HCT116 (cell line): ENCODE measurements around the gene PLPPR3. TPM values are rescaled to one million over a fixed set of nuclear protein-coding genes. Genes with fewer than 3 reads are reported as not detected.

Experiments used
- ATAC-seq: fragments of 200-7000 bp; cut with Tn5 transposase; 2 replicates; pipeline ENCODE4 v1.9.1; 2020; ENCODE audit warnings: mild to moderate bottlenecking, moderate library complexity
- BruUV-seq: library from RNA; stranded (reverse); fragments of 400-500 nt; replicated peaks from 2 replicates; lab custom pipeline; 2021; lab: Mats Ljungman, UMichigan
- CTCF ChIA-PET: fragments of 300-600 bp; sonication (Branson Sonifier 250); formaldehyde crosslinking; loops from one replicate; lab custom pipeline; 2021; ENCODE audit warnings: antibody characterized with exemption; lab: Charles Lee
- POLR2A ChIA-PET: fragments of 300-600, 350-600 bp; sonication (Branson Sonifier 250); formaldehyde crosslinking; loops from one replicate; lab custom pipeline; 2021; ENCODE audit warnings: antibody characterized with exemption; lab: Charles Lee
- RAD21 ChIA-PET, 2 experiments: fragments of 300-600 bp; sonication (Branson Sonifier 250); formaldehyde crosslinking; loops; one replicate each; lab custom pipeline; 2023; ENCODE audit warnings: low total read pairs in 2 of 2; ENCODE audit not compliant: uncharacterized antibody in 2 of 2, unreplicated experiment in 2 of 2, low non-redundant PET in 1 of 2; lab: Charles Lee
- DNase-seq: peaks from one replicate; pipeline ENCODE4 v3.0.0-alpha.2; 2010; ENCODE audit warnings: low read depth, low spot score
- H2AFZ ChIP-seq: fragments of 200-600 bp; shearing (Covaris generic), sonication (generic); 2 replicates; pipeline ENCODE4 v1.6.1; 2017; ENCODE audit warnings: low read depth, mixed run types, mixed read lengths, antibody characterized with exemption, low read length; ENCODE audit not compliant: poor library complexity, severe bottlenecking
- H3K27ac ChIP-seq: 2 replicates; pipeline ENCODE4 v1.5.1; 2012; ENCODE audit warnings: low read depth, low read length
- H3K27me3 ChIP-seq: fragments of 200-600 bp; sonication (generic); 2 replicates; pipeline ENCODE4 v1.6.1; 2016; ENCODE audit warnings: mixed run types, low read length, mixed read lengths; ENCODE audit not compliant: insufficient read depth
- H3K36me3 ChIP-seq, 2 experiments: fragments of 200-500 bp in 1 of 2; fragments of 200-600 bp in 1 of 2; sonication (Bioruptor generic) in 1 of 2; sonication (generic) in 1 of 2; 2 replicates each; pipeline versions ENCODE4 v1.5.1 to v1.6.1; 2014 to 2016; ENCODE audit warnings: low read length in 2 of 2, inconsistent platforms in 1 of 2, mixed read lengths in 1 of 2, mixed run types in 1 of 2; ENCODE audit not compliant: insufficient read depth in 2 of 2, control insufficient read depth in 1 of 2
- H3K4me1 ChIP-seq, 2 experiments: fragments of 200-600 bp in 1 of 2; sonication (generic) in 1 of 2; 2 replicates each; pipeline versions ENCODE4 v1.5.1 to v1.6.1; 2012 to 2017; ENCODE audit warnings: low read length in 2 of 2, inconsistent platforms in 1 of 2, mild to moderate bottlenecking in 1 of 2, mixed read lengths in 1 of 2, mixed run types in 1 of 2, moderate library complexity in 1 of 2; ENCODE audit not compliant: insufficient read depth in 2 of 2, control insufficient read depth in 1 of 2
- H3K4me2 ChIP-seq: fragments of 200-600 bp; sonication (generic); 2 replicates; pipeline ENCODE4 v1.6.1; 2017; ENCODE audit warnings: mixed run types, low read length, mixed read lengths
- H3K4me3 ChIP-seq, 2 experiments: fragments of 200-600 bp in 1 of 2; sonication (generic) in 1 of 2; replicated peaks in 1 of 2; 2 replicates each; pipeline ENCODE4 v1.5.1; 2011 to 2016; ENCODE audit warnings: low read length in 2 of 2, control low read depth in 1 of 2, low read depth in 1 of 2, mild to moderate bottlenecking in 1 of 2, mixed read lengths in 1 of 2, mixed run types in 1 of 2
- H3K79me2 ChIP-seq: fragments of 200-600 bp; sonication (generic); 2 replicates; pipeline ENCODE4 v1.6.1; 2017; ENCODE audit warnings: mild to moderate bottlenecking, mixed run types, low read length, moderate library complexity, mixed read lengths; ENCODE audit not compliant: insufficient read depth
- H3K9ac ChIP-seq: fragments of 200-600 bp; sonication (generic); 2 replicates; pipeline ENCODE4 v1.6.1; 2016; ENCODE audit warnings: low read length, mixed read lengths
- H3K9me2 ChIP-seq: fragments of 200-600 bp; sonication (generic), shearing (Covaris generic); 2 replicates; pipeline ENCODE4 v1.6.1; 2017; ENCODE audit warnings: mixed run types, mild to moderate bottlenecking, moderate library complexity; ENCODE audit not compliant: insufficient read depth
- H3K9me3 ChIP-seq, 2 experiments: fragments of 200-500 bp in 1 of 2; fragments of 200-600 bp in 1 of 2; sonication (Bioruptor generic) in 1 of 2; sonication (generic) in 1 of 2; 2 replicates each; pipeline ENCODE4 v1.6.1; 2014 to 2017; ENCODE audit warnings: low read length in 2 of 2, mixed read lengths in 2 of 2, inconsistent platforms in 1 of 2, low read depth in 1 of 2, mild to moderate bottlenecking in 1 of 2, mixed run types in 1 of 2, moderate library complexity in 1 of 2; ENCODE audit not compliant: control insufficient read depth in 1 of 2, insufficient read depth in 1 of 2
- H4K20me1 ChIP-seq: fragments of 200-600 bp; sonication (generic), shearing (Covaris generic); 2 replicates; pipeline ENCODE4 v1.6.1; 2017; ENCODE audit warnings: mixed run types, mild to moderate bottlenecking, moderate library complexity; ENCODE audit not compliant: insufficient read depth
- CBX3 ChIP-seq: IDR thresholded peaks from 2 replicates; pipeline ENCODE4 v1.6.1; 2012; ENCODE audit warnings: low read depth
- CEBPB ChIP-seq: IDR thresholded peaks from 2 replicates; pipeline ENCODE4 v1.6.1; 2012; ENCODE audit warnings: low read depth
- EGR1 ChIP-seq: IDR thresholded peaks from 2 replicates; pipeline ENCODE4 v1.6.1; 2012; ENCODE audit warnings: low read depth
- ELF1 ChIP-seq: IDR thresholded peaks from 2 replicates; pipeline ENCODE4 v1.6.1; 2012; ENCODE audit warnings: low read depth, borderline replicate concordance
- EZH2 ChIP-seq: fragments of 200-600 bp; sonication (generic); IDR thresholded peaks from 2 replicates; pipeline ENCODE4 v1.6.1; 2017; ENCODE audit warnings: antibody characterized with exemption, mixed run types
- FOSL1 ChIP-seq: IDR thresholded peaks from 2 replicates; pipeline ENCODE4 v1.6.1; 2012; ENCODE audit warnings: low read depth
- JUND ChIP-seq: IDR thresholded peaks from 2 replicates; pipeline ENCODE4 v1.6.1; 2012
- POLR2A ChIP-seq: IDR thresholded peaks from 2 replicates; pipeline ENCODE4 v1.7.0; 2011; ENCODE audit warnings: borderline replicate concordance; ENCODE audit not compliant: insufficient read depth, insufficient read length; ENCODE audit errors: extremely low read depth
- POLR2AphosphoS5 ChIP-seq: IDR thresholded peaks from 2 replicates; pipeline ENCODE4 v1.6.1; 2011; ENCODE audit warnings: mild to moderate bottlenecking, low read depth, low read length, moderate library complexity
- RAD21 ChIP-seq: IDR thresholded peaks from 2 replicates; pipeline ENCODE4 v1.6.1; 2012; ENCODE audit warnings: low read depth, mild to moderate bottlenecking
- SIN3A ChIP-seq: IDR thresholded peaks from 2 replicates; pipeline ENCODE4 v1.6.1; 2012; ENCODE audit warnings: low read depth
- TCF7L2 ChIP-seq: IDR thresholded peaks from 2 replicates; pipeline ENCODE4 v1.7.0; 2011; ENCODE audit warnings: borderline replicate concordance, inconsistent platforms; ENCODE audit not compliant: insufficient read depth, insufficient read length; ENCODE audit errors: extremely low read depth
- YY1 ChIP-seq: IDR thresholded peaks from 2 replicates; pipeline ENCODE4 v1.6.1; 2011; ENCODE audit warnings: low read length, low read depth, moderate library complexity, mild to moderate bottlenecking; ENCODE audit not compliant: insufficient replicate concordance; ENCODE audit errors: extremely low read depth
- ZFX ChIP-seq: fragments of 450-650 bp; IDR thresholded peaks from 2 replicates; pipeline ENCODE4 v1.6.1; 2017
- ZNF274 ChIP-seq: fragments of 200-500 bp; sonication (Bioruptor generic); IDR thresholded peaks from 2 replicates; pipeline ENCODE4 v1.6.1; 2014; ENCODE audit warnings: mild to moderate bottlenecking, low read depth, low read length, inconsistent platforms
- intact Hi-C: fragments of 100-400 bp; cut with micrococcal nuclease; formaldehyde crosslinking; loops from 2 replicates; pipeline ENCODE4 v1.10.0; 2022
- total RNA-seq: library from RNA; stranded (reverse); gene quantifications from one replicate; pipeline ENCODE4 v1.2.1, GENCODE V29; 2021; ENCODE audit not compliant: unreplicated experiment
- TF ChIP-seq, protein P1 (sequence below), 3 experiments: fragments of 200-600 bp in 1 of 3; sonication (generic) in 1 of 3; IDR thresholded peaks in 2 of 3; conservative IDR thresholded peaks in 1 of 3; 2 replicates each; pipeline ENCODE4 v1.5.1; 2012 to 2017; ENCODE audit warnings: low read depth in 2 of 3, low read length in 2 of 3, antibody characterized with exemption in 1 of 3, borderline replicate concordance in 1 of 3, control low read depth in 1 of 3, mild to moderate bottlenecking in 1 of 3, mixed read lengths in 1 of 3, mixed run types in 1 of 3, moderate library complexity in 1 of 3; ENCODE audit not compliant: insufficient read depth in 1 of 3
- TF ChIP-seq, protein P2 (sequence below): IDR thresholded peaks from 2 replicates; pipeline ENCODE4 v1.6.1; 2011; ENCODE audit warnings: mild to moderate bottlenecking, low read length, moderate library complexity; ENCODE audit not compliant: insufficient replicate concordance; ENCODE audit errors: extremely low read depth
- TF ChIP-seq, protein P3 (sequence below): IDR thresholded peaks from 2 replicates; pipeline ENCODE4 v1.6.1; 2012; ENCODE audit warnings: low read depth
- TF ChIP-seq, protein P4 (sequence below): IDR thresholded peaks from 2 replicates; pipeline ENCODE4 v1.6.1; 2012
- TF ChIP-seq, protein P5 (sequence below): IDR thresholded peaks from 2 replicates; pipeline ENCODE4 v1.6.1; 2012

The PLPPR3 gene
- total RNA-seq, 1 experiment from 2014 or later: 0.27 TPM

DNA sequence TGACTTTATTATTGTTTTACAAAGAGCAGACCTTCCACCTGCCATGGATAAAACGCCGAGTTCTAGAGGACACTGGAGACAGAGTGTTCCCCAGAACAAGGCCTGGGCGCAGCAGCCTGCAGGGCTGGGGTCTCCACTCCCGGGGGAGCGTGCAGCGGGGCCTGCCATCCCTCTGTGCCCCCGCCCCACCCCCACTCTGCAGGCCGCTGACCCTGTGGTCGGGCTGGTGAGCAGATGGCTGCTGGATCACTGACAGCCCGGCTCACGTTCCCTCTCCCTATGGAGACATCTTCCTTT, 33.1 kb downstream of the PLPPR3 start:
- CTCF ChIA-PET: no interaction called here

More for the DNA sequence above, 33.1 kb downstream of the PLPPR3 start:
- H3K79me2 ChIP-seq: no peaks in the 10 kb centered on the region
- TF ChIP-seq FOSL1 (no peak), TCF7L2 (no peak), ELF1 (no peak), EGR1 (no peak), EZH2 (no peak), ZNF274 (no peak), YY1 (no peak), CEBPB (no peak), RAD21 (no peak), JUND (no peak), POLR2AphosphoS5 (no peak), CBX3 (no peak), ZFX (no peak), POLR2A (no peak), SIN3A (no peak)
- TF ChIP-seq, protein P1, sequence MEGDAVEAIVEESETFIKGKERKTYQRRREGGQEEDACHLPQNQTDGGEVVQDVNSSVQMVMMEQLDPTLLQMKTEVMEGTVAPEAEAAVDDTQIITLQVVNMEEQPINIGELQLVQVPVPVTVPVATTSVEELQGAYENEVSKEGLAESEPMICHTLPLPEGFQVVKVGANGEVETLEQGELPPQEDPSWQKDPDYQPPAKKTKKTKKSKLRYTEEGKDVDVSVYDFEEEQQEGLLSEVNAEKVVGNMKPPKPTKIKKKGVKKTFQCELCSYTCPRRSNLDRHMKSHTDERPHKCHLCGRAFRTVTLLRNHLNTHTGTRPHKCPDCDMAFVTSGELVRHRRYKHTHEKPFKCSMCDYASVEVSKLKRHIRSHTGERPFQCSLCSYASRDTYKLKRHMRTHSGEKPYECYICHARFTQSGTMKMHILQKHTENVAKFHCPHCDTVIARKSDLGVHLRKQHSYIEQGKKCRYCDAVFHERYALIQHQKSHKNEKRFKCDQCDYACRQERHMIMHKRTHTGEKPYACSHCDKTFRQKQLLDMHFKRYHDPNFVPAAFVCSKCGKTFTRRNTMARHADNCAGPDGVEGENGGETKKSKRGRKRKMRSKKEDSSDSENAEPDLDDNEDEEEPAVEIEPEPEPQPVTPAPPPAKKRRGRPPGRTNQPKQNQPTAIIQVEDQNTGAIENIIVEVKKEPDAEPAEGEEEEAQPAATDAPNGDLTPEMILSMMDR (IDR thresholded peaks at IDR 0.05 in 2 of 3, conservative IDR thresholded peaks at IDR 0.05 in 1 of 3; ENCODE audit: borderline replicate concordance in 1 of 3, insufficient read depth in 1 of 3, low read depth in 2 of 3, low read length in 2 of 3): no peak
- TF ChIP-seq, protein P2, sequence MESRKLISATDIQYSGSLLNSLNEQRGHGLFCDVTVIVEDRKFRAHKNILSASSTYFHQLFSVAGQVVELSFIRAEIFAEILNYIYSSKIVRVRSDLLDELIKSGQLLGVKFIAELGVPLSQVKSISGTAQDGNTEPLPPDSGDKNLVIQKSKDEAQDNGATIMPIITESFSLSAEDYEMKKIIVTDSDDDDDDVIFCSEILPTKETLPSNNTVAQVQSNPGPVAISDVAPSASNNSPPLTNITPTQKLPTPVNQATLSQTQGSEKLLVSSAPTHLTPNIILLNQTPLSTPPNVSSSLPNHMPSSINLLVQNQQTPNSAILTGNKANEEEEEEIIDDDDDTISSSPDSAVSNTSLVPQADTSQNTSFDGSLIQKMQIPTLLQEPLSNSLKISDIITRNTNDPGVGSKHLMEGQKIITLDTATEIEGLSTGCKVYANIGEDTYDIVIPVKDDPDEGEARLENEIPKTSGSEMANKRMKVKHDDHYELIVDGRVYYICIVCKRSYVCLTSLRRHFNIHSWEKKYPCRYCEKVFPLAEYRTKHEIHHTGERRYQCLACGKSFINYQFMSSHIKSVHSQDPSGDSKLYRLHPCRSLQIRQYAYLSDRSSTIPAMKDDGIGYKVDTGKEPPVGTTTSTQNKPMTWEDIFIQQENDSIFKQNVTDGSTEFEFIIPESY: no peak
- TF ChIP-seq, protein P3, sequence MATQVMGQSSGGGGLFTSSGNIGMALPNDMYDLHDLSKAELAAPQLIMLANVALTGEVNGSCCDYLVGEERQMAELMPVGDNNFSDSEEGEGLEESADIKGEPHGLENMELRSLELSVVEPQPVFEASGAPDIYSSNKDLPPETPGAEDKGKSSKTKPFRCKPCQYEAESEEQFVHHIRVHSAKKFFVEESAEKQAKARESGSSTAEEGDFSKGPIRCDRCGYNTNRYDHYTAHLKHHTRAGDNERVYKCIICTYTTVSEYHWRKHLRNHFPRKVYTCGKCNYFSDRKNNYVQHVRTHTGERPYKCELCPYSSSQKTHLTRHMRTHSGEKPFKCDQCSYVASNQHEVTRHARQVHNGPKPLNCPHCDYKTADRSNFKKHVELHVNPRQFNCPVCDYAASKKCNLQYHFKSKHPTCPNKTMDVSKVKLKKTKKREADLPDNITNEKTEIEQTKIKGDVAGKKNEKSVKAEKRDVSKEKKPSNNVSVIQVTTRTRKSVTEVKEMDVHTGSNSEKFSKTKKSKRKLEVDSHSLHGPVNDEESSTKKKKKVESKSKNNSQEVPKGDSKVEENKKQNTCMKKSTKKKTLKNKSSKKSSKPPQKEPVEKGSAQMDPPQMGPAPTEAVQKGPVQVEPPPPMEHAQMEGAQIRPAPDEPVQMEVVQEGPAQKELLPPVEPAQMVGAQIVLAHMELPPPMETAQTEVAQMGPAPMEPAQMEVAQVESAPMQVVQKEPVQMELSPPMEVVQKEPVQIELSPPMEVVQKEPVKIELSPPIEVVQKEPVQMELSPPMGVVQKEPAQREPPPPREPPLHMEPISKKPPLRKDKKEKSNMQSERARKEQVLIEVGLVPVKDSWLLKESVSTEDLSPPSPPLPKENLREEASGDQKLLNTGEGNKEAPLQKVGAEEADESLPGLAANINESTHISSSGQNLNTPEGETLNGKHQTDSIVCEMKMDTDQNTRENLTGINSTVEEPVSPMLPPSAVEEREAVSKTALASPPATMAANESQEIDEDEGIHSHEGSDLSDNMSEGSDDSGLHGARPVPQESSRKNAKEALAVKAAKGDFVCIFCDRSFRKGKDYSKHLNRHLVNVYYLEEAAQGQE: no peak
- TF ChIP-seq, protein P4, sequence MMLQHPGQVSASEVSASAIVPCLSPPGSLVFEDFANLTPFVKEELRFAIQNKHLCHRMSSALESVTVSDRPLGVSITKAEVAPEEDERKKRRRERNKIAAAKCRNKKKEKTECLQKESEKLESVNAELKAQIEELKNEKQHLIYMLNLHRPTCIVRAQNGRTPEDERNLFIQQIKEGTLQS: no peak
- TF ChIP-seq, protein P5, sequence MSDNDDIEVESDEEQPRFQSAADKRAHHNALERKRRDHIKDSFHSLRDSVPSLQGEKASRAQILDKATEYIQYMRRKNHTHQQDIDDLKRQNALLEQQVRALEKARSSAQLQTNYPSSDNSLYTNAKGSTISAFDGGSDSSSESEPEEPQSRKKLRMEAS: no peak
- BruUV-seq: no TSS peak
- no peaks in the 10 kb centered on the region for H3K27me3 ChIP-seq
- no peaks in the 10 kb centered on the region for H3K36me3 ChIP-seq
- H3K27ac ChIP-seq: no peak overlapping the region
- no peak overlapping the region for H3K9ac ChIP-seq
- no peak overlapping the region for H3K4me3 ChIP-seq
- H3K4me1 ChIP-seq: peaks cover 11 to 13% of the 10 kb centered on the region in 2 experiments
- H3K9me2 ChIP-seq: no peaks in the 10 kb centered on the region
- H3K4me2 ChIP-seq: no peak overlapping the region
- intact Hi-C loops: no loop called here
- no peak overlapping the region for H2AFZ ChIP-seq
- ATAC-seq (no peak), DNase-seq (no peak)
- no peaks in the 10 kb centered on the region for H3K9me3 ChIP-seq
- RAD21 ChIA-PET: no interaction called here
- no peaks in the 10 kb centered on the region for H4K20me1 ChIP-seq
- POLR2A ChIA-PET: no interaction called here
